Neural progenitor cell (in vitro differentiated cells): Measurements from ENCODE around the gene CLSTN2.

Source experiments
- CTCF ChIP-seq: fragments of 200-600 bp; sonication (generic); IDR thresholded peaks from 2 replicates; pipeline ENCODE4 v1.5.1; 2017; ENCODE audit warnings: antibody characterized with exemption, mild to moderate bottlenecking
- EZH2phosphoT487 ChIP-seq: fragments of 200-600 bp; sonication (generic); IDR thresholded peaks from 2 replicates; pipeline ENCODE4 v1.6.1; 2017; ENCODE audit warnings: antibody characterized with exemption

GRCh38 chr3:140523600-140523999, 588.6 kb downstream of the CLSTN2 start:
- no peak for TF ChIP-seq EZH2phosphoT487
- TF ChIP-seq CTCF: no peak
